Osteocyte (in vitro differentiated cells): ENCODE data around the gene TUNAR. TPM values are rescaled to one million over a fixed set of nuclear protein-coding genes. Genes with fewer than 3 reads are reported as not detected.

Source experiments
- DNase-seq: peaks from one replicate; pipeline ENCODE4 v3.0.0; 2021; ENCODE audit warnings: mixed read lengths; ENCODE audit not compliant: unreplicated experiment; ENCODE audit errors: extremely low spot score
- H3K27ac Mint-ChIP-seq: one replicate; pipeline ENCODE4 v1.8.0; 2021; ENCODE audit warnings: mild to moderate bottlenecking, mixed read lengths; ENCODE audit not compliant: unreplicated experiment
- H3K27me3 Mint-ChIP-seq: one replicate; pipeline ENCODE4 v1.8.0; 2021; ENCODE audit warnings: mixed read lengths; ENCODE audit not compliant: unreplicated experiment
- H3K36me3 Mint-ChIP-seq: one replicate; pipeline ENCODE4 v1.8.0; 2021; ENCODE audit warnings: mixed read lengths; ENCODE audit not compliant: unreplicated experiment
- H3K4me1 Mint-ChIP-seq: one replicate; pipeline ENCODE4 v1.8.0; 2021; ENCODE audit warnings: mixed read lengths; ENCODE audit not compliant: unreplicated experiment
- H3K4me3 Mint-ChIP-seq: one replicate; pipeline ENCODE4 v1.8.0; 2021; ENCODE audit warnings: mild to moderate bottlenecking, moderate library complexity, mixed read lengths; ENCODE audit not compliant: unreplicated experiment
- H3K9me3 Mint-ChIP-seq: one replicate; pipeline ENCODE4 v1.8.0; 2021; ENCODE audit warnings: mixed read lengths; ENCODE audit not compliant: unreplicated experiment
- CTCF ChIP-seq: fragments of 200-600 bp; sonication (generic); IDR thresholded peaks from 2 replicates; pipeline ENCODE4 v1.5.0; 2021; ENCODE audit warnings: antibody characterized with exemption, mild to moderate bottlenecking, moderate library complexity
- total RNA-seq: library from RNA; stranded (reverse); gene quantifications from 2 replicates; pipeline ENCODE4 v1.2.1, GENCODE V29; 2021

TUNAR gene
- total RNA-seq, 1 donor from 2014 or later: 0.27 TPM

DNA sequence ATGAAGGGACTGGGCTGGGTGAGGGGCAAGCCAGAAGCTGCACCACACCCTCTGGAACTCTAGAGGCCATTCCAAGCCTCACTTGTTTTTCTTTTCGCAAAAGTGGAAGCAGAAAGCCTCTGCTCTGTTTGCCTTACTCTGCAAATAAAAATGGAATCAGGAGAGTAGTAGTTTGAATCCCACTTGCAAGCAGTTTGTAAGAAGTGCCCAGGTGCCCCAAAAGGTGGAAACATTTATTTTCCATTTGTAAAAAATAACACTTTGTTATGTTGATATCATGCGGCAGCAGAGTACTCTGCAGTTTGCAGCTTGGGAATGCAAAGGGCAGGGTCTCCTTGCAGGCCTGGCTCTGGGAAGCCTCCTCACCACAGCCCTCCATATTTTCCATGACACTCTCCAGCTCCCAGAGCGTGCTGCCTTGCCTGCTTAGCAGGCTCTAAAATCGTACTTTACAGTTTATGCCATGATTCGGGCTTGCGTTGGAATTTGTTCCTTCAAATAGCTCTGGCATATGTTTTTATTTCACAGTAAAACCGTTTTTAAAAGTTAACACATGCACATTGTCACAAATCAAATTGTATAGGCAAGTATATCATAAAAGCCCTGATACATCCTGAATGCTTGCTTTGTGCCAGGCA is 20.0 kb downstream of the TUNAR start:
- no peak for DNase-seq
- no peaks in the 10 kb centered on the region for H3K9me3 Mint-ChIP-seq

DNA sequence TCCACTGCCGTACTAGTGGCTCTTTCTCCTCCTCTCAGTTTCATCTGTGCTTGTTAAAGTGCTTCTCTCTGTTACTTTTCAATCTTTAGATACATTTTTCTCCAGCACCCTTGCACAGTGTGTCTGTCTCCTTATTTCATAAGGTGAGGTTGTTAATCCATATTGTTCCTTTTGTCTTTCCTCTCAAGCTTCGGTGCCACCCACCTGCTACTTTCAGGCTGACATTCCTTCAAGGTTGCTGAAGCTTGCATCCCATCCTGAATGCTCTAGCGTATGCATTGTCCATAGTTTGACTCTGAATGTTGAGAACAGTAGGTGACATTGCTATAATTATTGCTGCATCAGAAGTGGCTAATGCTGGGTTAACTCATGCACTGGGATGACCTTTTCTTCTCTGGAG is 20.6 kb downstream of the TUNAR start:
- no peaks in the 10 kb centered on the region for H3K36me3 Mint-ChIP-seq
- DNase-seq: no peak
- H3K9me3 Mint-ChIP-seq: no peaks in the 10 kb centered on the region
- H3K4me3 Mint-ChIP-seq: no peak overlapping the region
- no peak for TF ChIP-seq CTCF
- peaks cover 34% of the 10 kb centered on the region for H3K27me3 Mint-ChIP-seq
- no peak overlapping the region for H3K27ac Mint-ChIP-seq
- H3K4me1 Mint-ChIP-seq: no peaks in the 10 kb centered on the region

More for the DNA sequence above, 20.0 kb downstream of the TUNAR start:
- TF ChIP-seq CTCF: no peak
- Mint-ChIP-seq H3K27me3 (peaks cover 30% of the 10 kb centered on the region), H3K36me3 (no peaks in the 10 kb centered on the region), H3K4me1 (peaks cover 3% of the 10 kb centered on the region), H3K4me3 (no peak overlapping the region), H3K27ac (no peak overlapping the region)

DNA sequence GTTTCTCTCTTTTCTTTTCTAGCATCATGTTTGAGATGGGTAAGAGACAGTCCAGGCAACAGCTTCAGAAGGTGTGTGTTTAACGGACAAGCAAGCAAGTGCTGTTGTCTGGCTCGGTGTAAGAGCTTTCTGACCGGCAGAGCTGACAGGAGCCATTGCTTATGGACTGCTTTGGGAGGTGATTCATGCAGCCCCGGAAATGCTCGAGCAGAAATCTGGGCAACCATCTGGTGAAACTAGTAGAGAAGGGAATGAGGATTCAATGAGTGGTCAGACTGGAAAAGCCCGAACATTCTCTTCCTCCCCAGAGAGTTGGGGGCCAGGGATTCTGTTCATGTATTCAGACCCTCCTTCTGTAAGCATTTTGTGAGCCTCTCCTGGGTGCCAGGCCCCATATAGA is 24.4 kb downstream of the TUNAR start:
- no peaks in the 10 kb centered on the region for H3K4me1 Mint-ChIP-seq
- no peak overlapping the region for H3K27ac Mint-ChIP-seq
- TF ChIP-seq CTCF: no peak
- peaks cover 36% of the 10 kb centered on the region for H3K27me3 Mint-ChIP-seq
- H3K4me3 Mint-ChIP-seq: no peak overlapping the region
- no peak for DNase-seq
- no peaks in the 10 kb centered on the region for H3K9me3 Mint-ChIP-seq
- no peaks in the 10 kb centered on the region for H3K36me3 Mint-ChIP-seq

- TF ChIP-seq CTCF: no peak
- Mint-ChIP-seq H3K36me3 (no peaks in the 10 kb centered on the region), H3K4me3 (no peak overlapping the region), H3K4me1 (no peaks in the 10 kb centered on the region), H3K9me3 (no peaks in the 10 kb centered on the region), H3K27me3 (peaks cover 34% of the 10 kb centered on the region), H3K27ac (no peak overlapping the region)
- DNase-seq: no peak
Measured at GRCh38 chr14:95902273-95902826, 25.7 kb downstream of the TUNAR start.

DNA sequence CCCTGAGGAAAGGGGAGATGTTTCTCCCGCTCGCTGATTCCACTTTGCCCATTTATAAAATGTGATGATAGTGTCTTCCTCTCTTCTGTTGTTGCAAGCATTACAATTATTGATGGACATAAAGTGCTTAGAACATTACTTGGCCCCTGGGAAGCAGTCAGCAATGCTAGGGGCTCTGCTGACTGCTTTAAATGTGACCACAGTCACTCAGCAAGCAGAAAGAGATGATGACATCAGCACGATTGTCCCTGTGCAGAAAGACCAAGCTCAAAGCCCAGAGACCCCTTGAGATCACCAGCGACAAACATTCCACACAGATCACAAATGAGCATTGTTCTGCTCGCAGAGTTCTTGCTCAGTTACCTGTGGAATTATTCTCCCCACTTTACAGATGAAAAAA is 26.5 kb downstream of the TUNAR start:
- no peak for DNase-seq
- H3K27ac Mint-ChIP-seq: no peak overlapping the region
- peaks cover 25% of the 10 kb centered on the region for H3K27me3 Mint-ChIP-seq
- H3K4me1 Mint-ChIP-seq: no peaks in the 10 kb centered on the region
- no peak for TF ChIP-seq CTCF
- no peaks in the 10 kb centered on the region for H3K9me3 Mint-ChIP-seq
- H3K36me3 Mint-ChIP-seq: no peaks in the 10 kb centered on the region
- H3K4me3 Mint-ChIP-seq: no peak overlapping the region
